HG03457 (cell line): ENCODE results near the gene APOO.

ENCODE experiments used
- ATAC-seq: cut with Tn5 transposase; IDR thresholded peaks from one replicate; pipeline ENCODE4 v1.9.1; 2021; ENCODE audit warnings: moderate number of reproducible peaks; ENCODE audit not compliant: unreplicated experiment

The APOO gene

GRCh38 chrX:23820235-23820782 is 87.4 kb downstream of the APOO start:
- ATAC-seq: no peak

- no peak for ATAC-seq
These were observed 88.1 kb downstream of the APOO start for GRCh38 chrX:23819385-23820234.

DNA sequence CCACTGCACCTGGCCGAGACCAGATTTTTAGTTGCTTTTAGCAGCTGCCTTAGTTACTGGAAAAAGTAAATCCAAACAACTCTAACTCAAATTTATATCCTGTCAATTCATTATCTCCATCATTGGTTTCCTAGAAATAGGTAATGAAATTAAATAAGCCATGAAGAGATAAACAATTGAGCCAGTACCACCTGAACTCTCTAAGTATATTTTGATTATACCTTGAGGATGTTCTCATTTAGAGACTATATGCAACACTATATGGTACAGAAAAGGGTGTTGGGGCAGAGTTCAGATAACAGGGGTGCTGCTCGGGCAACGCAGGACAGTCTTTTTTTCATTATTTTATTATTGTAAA is 89.8 kb downstream of the APOO start:
- no peak for ATAC-seq

GRCh38 chrX:23816179-23816578 is 91.6 kb downstream of the APOO start:
- ATAC-seq: no peak

DNA sequence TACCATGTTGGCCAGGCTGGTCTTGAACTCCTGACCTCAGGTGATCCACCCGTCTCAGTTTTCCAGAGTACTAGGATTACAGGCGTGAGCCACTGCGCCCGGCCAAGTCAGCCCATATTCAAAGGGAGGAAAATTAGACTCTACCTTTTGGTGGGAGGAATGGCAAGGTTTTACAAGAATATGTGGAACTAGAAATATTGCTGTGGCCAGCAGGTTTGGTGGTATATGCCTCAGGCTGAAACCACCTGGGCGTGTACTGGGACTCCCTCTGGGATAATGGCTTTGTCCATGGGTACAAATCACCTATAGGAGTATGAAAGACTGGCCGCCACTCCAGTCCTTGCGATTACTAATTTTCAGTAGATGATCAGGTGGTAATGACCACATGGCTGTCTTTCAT is 92.4 kb downstream of the APOO start:
- ATAC-seq: no peak

DNA sequence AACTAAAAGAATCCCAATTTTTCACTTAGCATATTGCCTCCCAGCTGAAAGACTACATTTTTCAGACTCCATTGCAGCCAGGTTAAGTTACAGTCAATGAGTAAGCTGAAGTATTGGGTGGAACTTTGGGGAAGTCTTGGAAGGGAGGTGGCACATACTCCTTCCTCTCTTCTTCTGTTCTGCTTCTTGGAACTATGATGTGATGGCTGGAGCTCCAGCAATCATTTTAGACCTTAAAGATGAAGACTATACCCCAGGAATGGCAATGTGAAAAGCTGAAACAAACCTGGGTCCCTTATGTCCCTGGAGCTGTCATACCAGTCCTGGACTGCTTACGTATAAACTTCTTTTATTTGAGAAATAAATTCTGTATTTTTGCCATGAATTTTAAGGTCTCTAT is 93.9 kb downstream of the APOO start:
- no peak for ATAC-seq

DNA sequence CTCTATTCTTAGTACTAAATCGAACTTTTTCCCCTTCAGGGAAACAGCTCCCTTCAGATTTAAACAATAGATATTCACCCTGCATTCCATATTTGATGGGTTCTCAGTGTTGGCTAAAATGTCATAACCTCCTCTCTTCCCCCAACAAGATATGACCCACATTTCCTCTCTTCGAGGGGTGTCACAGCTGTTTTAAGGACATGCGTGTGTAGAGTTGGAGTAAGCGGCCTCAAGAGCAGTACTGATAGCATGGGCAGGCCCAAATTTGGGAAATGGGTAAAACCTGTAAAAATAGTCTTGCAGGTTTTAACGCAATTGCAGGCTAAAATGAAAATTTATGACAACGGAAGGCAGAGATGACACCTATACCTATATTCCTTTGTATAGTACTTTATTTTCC is 96.1 kb downstream of the APOO start:
- ATAC-seq: no peak

DNA sequence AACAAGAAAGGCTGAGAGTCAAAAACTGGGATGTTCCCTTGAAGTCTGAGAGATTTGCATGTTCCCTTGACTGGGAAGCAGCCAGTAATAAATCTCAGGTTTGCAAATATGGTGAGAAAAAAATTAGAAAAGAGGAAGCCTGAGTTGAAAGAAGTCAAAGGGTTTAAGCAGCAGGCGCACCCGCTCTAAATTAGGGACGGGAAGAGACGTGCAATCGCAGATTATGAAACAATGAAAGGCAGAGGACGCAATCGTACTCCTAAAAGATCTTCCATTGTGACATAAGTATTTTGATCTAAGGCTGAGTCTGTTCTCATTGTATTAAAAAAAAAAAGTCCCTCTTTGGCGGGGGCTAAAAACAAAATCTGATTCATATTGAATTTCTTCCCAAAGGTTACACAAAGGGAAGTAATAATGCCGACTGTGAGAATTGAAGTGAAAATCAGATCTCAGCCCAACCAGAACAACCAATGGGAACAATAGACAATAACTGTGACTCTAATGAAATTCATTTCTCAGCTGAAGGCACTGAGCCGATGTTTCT is 96.6 kb downstream of the APOO start:
- no peak for ATAC-seq

- ATAC-seq: no peak
These were observed 97.5 kb downstream of the APOO start for GRCh38 chrX:23810279-23810678.

- no peak for ATAC-seq
These were observed 102.3 kb downstream of the APOO start for GRCh38 chrX:23805389-23805788.

DNA sequence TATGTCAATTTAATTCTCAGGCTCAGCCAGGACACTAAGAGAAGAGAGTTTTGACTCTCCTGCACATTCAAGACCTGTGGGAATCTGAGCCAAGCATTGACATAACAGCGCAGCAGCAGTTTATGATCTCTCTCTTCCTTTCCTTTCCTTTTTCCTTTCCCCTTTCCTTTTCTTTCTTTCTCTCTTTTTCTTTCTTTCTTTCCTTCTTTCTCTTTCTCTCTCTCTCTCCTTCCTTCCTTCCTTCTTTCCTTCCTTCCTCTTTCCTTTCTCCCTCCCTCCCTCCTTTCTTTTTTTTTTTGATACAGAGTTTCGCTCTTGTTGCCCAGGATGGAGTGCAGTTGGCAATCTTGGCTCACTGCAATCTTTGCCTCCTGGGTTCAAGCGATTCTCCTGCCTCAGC is 103.2 kb downstream of the APOO start:
- no peak for ATAC-seq

DNA sequence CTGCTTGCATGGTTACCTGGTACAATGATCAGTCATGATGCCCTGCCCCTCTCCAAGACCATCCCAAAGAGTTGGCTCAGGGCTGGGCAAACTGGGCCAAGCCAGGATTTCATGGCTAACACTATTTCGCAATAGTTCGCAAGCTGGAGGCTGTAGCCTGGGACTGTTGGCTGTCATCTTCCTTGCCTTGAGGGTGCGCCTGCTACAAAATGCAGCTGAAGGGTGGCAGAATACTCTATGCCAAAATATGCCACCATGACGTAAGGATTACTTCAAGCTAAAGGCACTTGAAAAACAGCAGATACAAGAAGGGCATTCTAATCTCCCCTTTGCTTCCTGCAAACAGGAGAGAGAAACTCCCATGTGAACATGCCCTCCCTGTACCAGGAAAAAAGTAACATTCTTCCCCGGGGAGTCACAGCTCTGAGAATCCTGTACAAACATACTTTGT is 103.8 kb downstream of the APOO start:
- ATAC-seq: no peak

DNA sequence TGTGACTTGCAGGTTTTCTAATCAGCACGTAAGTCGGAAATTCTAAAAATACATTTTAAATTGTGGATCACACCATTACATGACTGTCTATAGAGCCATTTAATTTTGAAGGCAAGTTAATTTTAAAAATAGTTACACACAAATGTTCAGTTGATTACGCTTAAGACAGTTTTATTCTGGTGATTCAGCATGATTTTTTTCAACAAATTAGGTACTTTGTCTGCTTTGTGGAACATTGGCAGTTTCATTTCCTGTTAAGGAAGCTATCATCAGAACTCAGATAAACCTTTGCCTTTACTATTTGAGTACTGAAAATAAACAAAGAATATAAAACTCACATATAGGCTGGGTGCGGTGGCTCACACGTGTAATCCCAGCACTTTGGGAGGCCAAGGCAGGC is 105.3 kb downstream of the APOO start:
- ATAC-seq: no peak

GRCh38 chrX:23799469-23800065 is 108.2 kb downstream of the APOO start:
- ATAC-seq: no peak

- no peak for ATAC-seq
These were observed 110.2 kb downstream of the APOO start for GRCh38 chrX:23797371-23798128.

DNA sequence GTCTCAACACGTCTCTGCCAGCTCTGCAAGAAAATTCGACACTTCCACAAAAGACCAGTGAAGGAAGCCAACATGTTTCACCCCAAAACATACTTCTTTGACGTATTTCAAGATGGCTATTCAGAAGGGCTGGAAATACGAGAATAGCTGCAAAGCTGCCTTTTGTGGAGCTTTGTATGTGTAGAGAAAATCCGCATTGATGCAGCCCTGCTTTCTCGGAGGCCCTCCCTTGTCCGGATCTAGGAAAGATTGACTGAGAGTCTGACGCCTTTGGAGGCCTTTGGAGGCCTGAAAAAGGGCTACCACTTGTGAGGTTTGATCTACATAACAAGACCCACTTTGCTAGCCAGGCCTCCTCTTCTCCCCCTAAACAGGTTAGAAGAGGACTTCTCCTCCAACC is 112.5 kb downstream of the APOO start:
- ATAC-seq: no peak

- ATAC-seq: no peak
These were observed 114.7 kb downstream of the APOO start for GRCh38 chrX:23792861-23793553.

DNA sequence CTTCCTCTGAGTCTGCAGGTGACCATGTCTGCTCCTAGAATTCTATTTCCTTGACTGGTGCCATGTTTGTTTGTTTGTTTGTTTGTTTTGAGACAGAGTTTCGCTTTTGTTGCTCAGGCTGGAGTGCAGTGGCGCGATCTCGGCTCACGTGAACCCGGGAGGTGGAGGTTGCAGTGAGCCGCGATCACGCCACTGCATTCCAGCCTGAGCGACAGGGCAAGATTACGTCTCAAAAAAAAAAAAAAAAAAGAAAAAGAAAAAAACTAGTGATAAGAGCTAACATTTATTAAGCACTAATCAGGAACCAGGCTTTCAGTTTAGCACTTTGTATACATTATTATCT is 117.6 kb downstream of the APOO start:
- no peak for ATAC-seq

GRCh38 chrX:23789386-23790154 is 118.2 kb downstream of the APOO start:
- no peak for ATAC-seq

GRCh38 chrX:23788946-23789345 is 118.8 kb downstream of the APOO start:
- no peak for ATAC-seq
